KMS-11 (cell line): Measurements from ENCODE around the gene NT5DC4.

ENCODE experiments used
- H2AFZ ChIP-seq: fragments of 200-600 bp; sonication (generic); 2 replicates; pipeline ENCODE4 v1.6.1; 2016; ENCODE audit warnings: antibody characterized with exemption, mixed run types, low read depth
- H3K27ac ChIP-seq: fragments of 200-600 bp; sonication (generic); 2 replicates; pipeline ENCODE4 v1.6.1; 2016; ENCODE audit warnings: mild to moderate bottlenecking, mixed run types
- H3K27me3 ChIP-seq: fragments of 200-600 bp; sonication (generic); 2 replicates; pipeline ENCODE4 v1.6.1; 2017; ENCODE audit warnings: mild to moderate bottlenecking, low read depth, mixed run types, moderate library complexity; ENCODE audit not compliant: insufficient read depth
- H3K36me3 ChIP-seq: fragments of 200-600 bp; sonication (generic); 2 replicates; pipeline ENCODE4 v1.6.1; 2017; ENCODE audit warnings: mild to moderate bottlenecking, mixed run types; ENCODE audit not compliant: insufficient read depth
- H3K4me1 ChIP-seq: fragments of 200-600 bp; sonication (generic); 2 replicates; pipeline ENCODE4 v1.6.1; 2016; ENCODE audit warnings: mild to moderate bottlenecking, low read depth, mixed run types; ENCODE audit not compliant: poor library complexity, severe bottlenecking
- H3K4me2 ChIP-seq: fragments of 200-600 bp; sonication (generic); 2 replicates; pipeline ENCODE4 v1.7.0; 2016; ENCODE audit warnings: mild to moderate bottlenecking, mixed run types
- H3K4me3 ChIP-seq: fragments of 200-600 bp; sonication (generic); IDR thresholded peaks from 2 replicates; pipeline ENCODE4 v1.6.1; 2017; ENCODE audit warnings: low read depth, low read length, mixed read lengths; ENCODE audit not compliant: insufficient read depth
- H3K79me2 ChIP-seq: fragments of 200-600 bp; sonication (generic); 2 replicates; pipeline ENCODE4 v1.6.1; 2016; ENCODE audit warnings: low read depth, mixed run types; ENCODE audit not compliant: insufficient read depth
- H3K9ac ChIP-seq: fragments of 200-600 bp; sonication (generic); 2 replicates; pipeline ENCODE4 v1.6.1; 2016; ENCODE audit warnings: mild to moderate bottlenecking, mixed run types
- H4K20me1 ChIP-seq: fragments of 200-600 bp; sonication (generic); 2 replicates; pipeline ENCODE4 v1.6.1; 2016; ENCODE audit warnings: mild to moderate bottlenecking, mixed run types; ENCODE audit not compliant: insufficient read depth
- TF ChIP-seq, protein P1 (sequence below): fragments of 200-600 bp; sonication (generic); conservative IDR thresholded peaks from 2 replicates; pipeline ENCODE4 v1.6.1; 2017; ENCODE audit warnings: low read depth, mild to moderate bottlenecking, antibody characterized with exemption, low read length, moderate library complexity, mixed read lengths

The NT5DC4 gene

DNA sequence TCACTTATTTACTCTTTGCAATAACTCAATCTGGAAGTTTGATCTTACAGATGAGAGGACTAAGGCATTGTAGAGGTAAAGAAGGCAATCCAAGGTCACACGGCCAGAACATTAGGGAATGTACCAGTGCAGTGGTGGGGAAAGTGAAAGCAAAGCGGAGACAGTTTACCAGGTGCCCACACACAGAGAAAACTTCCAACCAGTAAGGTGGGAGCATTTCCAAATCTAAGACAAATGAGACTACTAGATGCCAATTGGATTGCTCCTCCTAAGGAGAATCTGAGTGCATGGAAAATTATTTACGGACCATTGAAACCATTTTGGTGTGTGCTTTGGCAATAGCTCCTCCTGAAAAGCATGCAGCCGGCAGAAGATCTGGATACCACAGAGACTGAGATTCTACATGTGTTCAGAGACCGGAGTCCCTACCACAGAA lies 40.1 kb upstream of the NT5DC4 start:
- Histone ChIP-seq H3K4me1 (no peaks in the 10 kb centered on the region), H3K27ac (no peak overlapping the region), H3K36me3 (no peaks in the 10 kb centered on the region), H3K4me2 (no peak overlapping the region), H3K9ac (no peak overlapping the region), H2AFZ (no peak overlapping the region), H3K4me3 (no peak overlapping the region), H3K27me3 (no peaks in the 10 kb centered on the region), H4K20me1 (no peaks in the 10 kb centered on the region), H3K79me2 (no peaks in the 10 kb centered on the region)
- TF ChIP-seq, protein P1, sequence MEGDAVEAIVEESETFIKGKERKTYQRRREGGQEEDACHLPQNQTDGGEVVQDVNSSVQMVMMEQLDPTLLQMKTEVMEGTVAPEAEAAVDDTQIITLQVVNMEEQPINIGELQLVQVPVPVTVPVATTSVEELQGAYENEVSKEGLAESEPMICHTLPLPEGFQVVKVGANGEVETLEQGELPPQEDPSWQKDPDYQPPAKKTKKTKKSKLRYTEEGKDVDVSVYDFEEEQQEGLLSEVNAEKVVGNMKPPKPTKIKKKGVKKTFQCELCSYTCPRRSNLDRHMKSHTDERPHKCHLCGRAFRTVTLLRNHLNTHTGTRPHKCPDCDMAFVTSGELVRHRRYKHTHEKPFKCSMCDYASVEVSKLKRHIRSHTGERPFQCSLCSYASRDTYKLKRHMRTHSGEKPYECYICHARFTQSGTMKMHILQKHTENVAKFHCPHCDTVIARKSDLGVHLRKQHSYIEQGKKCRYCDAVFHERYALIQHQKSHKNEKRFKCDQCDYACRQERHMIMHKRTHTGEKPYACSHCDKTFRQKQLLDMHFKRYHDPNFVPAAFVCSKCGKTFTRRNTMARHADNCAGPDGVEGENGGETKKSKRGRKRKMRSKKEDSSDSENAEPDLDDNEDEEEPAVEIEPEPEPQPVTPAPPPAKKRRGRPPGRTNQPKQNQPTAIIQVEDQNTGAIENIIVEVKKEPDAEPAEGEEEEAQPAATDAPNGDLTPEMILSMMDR, result no peak

DNA sequence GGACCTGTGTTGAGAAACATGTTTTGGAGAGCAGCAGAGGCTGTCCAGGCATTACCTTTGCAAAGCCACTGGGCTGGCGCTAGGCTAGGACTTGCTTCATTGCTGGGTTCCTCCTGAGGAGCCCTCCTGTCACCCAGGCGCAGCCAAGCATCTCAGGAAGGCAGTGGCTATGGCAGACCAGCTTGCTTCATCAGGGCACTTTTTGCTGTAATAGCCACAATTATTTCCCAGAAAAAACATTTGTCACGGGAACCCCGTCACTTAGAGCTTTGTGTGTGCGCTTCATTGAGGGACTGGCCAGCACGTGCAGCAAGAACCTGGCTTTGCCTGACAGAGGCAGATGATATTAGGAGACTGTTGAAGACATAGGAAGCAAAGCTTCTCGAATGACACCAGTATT lies 38.7 kb upstream of the NT5DC4 start:
- TF ChIP-seq, protein P1, result no peak
- H3K4me3 ChIP-seq, result no peak overlapping the region
- H3K27ac ChIP-seq, result no peak overlapping the region
- no peaks in the 10 kb centered on the region for H3K27me3 ChIP-seq
- no peak overlapping the region for H2AFZ ChIP-seq
- H3K4me1 ChIP-seq, result no peaks in the 10 kb centered on the region
- no peaks in the 10 kb centered on the region for H4K20me1 ChIP-seq
- no peaks in the 10 kb centered on the region for H3K79me2 ChIP-seq
- no peak overlapping the region for H3K4me2 ChIP-seq
- no peak overlapping the region for H3K9ac ChIP-seq
- H3K36me3 ChIP-seq, result no peaks in the 10 kb centered on the region

DNA sequence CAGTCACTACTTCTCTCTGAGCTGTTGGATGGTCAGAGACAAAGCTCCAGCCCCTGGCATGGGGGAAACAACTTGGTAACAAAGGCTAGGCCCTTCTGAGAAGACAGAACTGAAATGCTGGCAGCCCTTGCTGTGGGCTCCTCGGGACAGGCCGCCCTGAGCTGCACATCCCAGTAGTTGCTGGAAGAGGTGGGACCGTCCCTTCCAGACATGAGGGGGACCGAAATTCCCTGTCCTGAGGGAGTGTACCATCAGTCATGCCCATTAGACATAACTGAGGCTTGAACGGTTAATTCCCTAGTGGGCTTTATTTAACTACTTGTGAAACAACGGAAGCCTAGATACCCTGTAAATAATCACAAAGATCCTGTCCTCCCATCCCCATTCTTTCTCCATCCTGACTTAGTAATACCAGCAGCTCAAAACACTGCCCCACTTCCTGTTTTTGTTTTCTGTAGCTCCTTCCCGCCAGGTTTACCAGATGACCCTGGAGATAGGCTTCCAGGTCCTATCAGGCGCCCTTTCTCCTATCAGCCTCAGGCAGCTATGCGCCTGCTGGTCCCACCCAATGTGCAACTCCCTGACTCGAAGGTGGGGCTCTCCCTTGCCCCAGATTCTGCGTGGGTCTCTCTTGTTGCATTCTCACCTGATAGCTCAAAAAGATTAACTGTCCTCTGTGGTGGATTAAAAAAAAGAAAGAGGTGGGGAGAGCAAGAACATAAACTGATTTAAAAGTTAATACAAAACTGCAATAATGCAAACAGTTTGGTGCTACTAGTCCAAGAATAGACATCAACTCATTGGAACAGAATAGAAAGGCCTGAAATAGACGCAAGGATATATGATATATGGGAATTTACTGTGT lies 37.0 kb upstream of the NT5DC4 start:
- Histone ChIP-seq H3K27me3 (no peaks in the 10 kb centered on the region), H3K36me3 (no peaks in the 10 kb centered on the region), H3K9ac (no peak overlapping the region), H3K4me1 (no peaks in the 10 kb centered on the region), H4K20me1 (no peaks in the 10 kb centered on the region), H3K4me3 (no peak overlapping the region), H3K79me2 (no peaks in the 10 kb centered on the region), H3K27ac (no peak overlapping the region), H3K4me2 (no peak overlapping the region), H2AFZ (no peak overlapping the region)
- TF ChIP-seq, protein P1, result no peak

DNA sequence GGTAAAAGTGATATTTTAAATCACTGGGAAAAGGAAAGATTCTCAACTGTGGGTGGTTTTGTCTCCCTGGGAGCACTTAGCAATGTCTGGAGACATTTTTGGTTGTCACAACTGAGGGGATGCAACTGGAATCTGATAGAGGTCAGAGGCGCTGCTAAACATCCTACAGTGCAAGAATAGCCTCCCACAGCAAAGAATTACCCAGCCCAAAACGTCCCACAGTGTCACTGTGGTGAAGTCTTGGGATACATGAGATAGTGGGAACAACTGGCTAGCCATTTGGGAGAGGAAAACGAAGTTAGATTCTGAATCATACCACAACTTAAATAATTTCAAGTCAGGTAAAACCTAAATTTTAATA lies 36.4 kb upstream of the NT5DC4 start:
- Histone ChIP-seq H3K27me3 (no peaks in the 10 kb centered on the region), H3K4me3 (no peak overlapping the region), H2AFZ (no peak overlapping the region), H3K4me2 (no peak overlapping the region), H3K4me1 (no peaks in the 10 kb centered on the region), H3K9ac (no peak overlapping the region), H4K20me1 (no peaks in the 10 kb centered on the region), H3K27ac (no peak overlapping the region), H3K36me3 (no peaks in the 10 kb centered on the region), H3K79me2 (no peaks in the 10 kb centered on the region)
- TF ChIP-seq, protein P1, result no peak
